Spleen (tissue), 7 donors: ENCODE measurements around the gene TEX38.

Experiments used
- POLR2AphosphoS5 ChIP-seq, 3 donors: sonication (generic); formaldehyde crosslinking; IDR thresholded peaks; one replicate each; pipeline ENCODE4 v1.5.1; 2017; ENCODE audit warnings: antibody characterized with exemption in 3 of 3
- TF ChIP-seq, protein P1 (sequence below), 11 experiments: fragments of 200-600 bp in 7 of 11; fragments of 450-650 bp in 4 of 11; sonication (generic) in 4 of 11; IDR thresholded peaks in 8 of 11; conservative IDR thresholded peaks in 3 of 11; 1 replicate in 7 of 11; 2 replicates in 4 of 11; pipeline versions ENCODE4 v1.4.0 to v1.8.0; 2016 to 2021; ENCODE audit warnings: antibody characterized with exemption in 11 of 11, inconsistent platforms in 4 of 11, mild to moderate bottlenecking in 1 of 11
- donor health status: DM: no; HTN: no; CAD: no; lungs with moderate emphysema.
- donor health status: DM: no; HTN: no; CAD: no.
- donor health status: DM: no; HTN: no; CAD: no.

GRCh38 chr1:46718727-46719622 is 47.3 kb downstream of the TEX38 start, which contains the start of gene EFCAB14:
- peak; percentile 89 to 95 (median 91) for TF ChIP-seq POLR2AphosphoS5 (IDR thresholded peaks at IDR 0.05)
- TF ChIP-seq, protein P1, sequence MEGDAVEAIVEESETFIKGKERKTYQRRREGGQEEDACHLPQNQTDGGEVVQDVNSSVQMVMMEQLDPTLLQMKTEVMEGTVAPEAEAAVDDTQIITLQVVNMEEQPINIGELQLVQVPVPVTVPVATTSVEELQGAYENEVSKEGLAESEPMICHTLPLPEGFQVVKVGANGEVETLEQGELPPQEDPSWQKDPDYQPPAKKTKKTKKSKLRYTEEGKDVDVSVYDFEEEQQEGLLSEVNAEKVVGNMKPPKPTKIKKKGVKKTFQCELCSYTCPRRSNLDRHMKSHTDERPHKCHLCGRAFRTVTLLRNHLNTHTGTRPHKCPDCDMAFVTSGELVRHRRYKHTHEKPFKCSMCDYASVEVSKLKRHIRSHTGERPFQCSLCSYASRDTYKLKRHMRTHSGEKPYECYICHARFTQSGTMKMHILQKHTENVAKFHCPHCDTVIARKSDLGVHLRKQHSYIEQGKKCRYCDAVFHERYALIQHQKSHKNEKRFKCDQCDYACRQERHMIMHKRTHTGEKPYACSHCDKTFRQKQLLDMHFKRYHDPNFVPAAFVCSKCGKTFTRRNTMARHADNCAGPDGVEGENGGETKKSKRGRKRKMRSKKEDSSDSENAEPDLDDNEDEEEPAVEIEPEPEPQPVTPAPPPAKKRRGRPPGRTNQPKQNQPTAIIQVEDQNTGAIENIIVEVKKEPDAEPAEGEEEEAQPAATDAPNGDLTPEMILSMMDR (IDR thresholded peaks at IDR 0.05 in 8 of 11, conservative IDR thresholded peaks at IDR 0.05 in 3 of 11), result peak in 4 of 11 experiments; percentile 8 to 45 (median 18)
